NB4 (cell line): ENCODE data around the gene APOBEC3C.
"Not testable (repeated sequence)": the region's sequence is repeated elsewhere in the genome, so short reads cannot be mapped to it uniquely, and the experiment has no call there.

ENCODE experiments used
- CTCF ChIP-seq: IDR thresholded peaks from one replicate; pipeline ENCODE4 v1.5.1; 2012; ENCODE audit warnings: low read depth, low read length
- MYC ChIP-seq: IDR thresholded peaks from 2 replicates; pipeline ENCODE4 v1.6.1; 2011; ENCODE audit warnings: low read depth, low read length
- POLR2A ChIP-seq: IDR thresholded peaks from 2 replicates; pipeline ENCODE4 v1.6.1; 2011; ENCODE audit warnings: mild to moderate bottlenecking; ENCODE audit not compliant: insufficient read length; ENCODE audit errors: extremely low read depth
- TF ChIP-seq, protein P1 (sequence below): IDR thresholded peaks from 2 replicates; pipeline ENCODE4 v1.6.1; 2011; ENCODE audit warnings: low read depth, low read length

- TF ChIP-seq CTCF, POLR2A, MYC: not testable (repeated sequence)
- TF ChIP-seq, protein P1, sequence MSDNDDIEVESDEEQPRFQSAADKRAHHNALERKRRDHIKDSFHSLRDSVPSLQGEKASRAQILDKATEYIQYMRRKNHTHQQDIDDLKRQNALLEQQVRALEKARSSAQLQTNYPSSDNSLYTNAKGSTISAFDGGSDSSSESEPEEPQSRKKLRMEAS = not testable (repeated sequence)
Measured at GRCh38 chr22:39061951-39062350, 47.9 kb downstream of the APOBEC3C start.
